H1 (cell line): ENCODE data around the gene ALK. TPM values are rescaled to one million over a fixed set of nuclear protein-coding genes. Genes with fewer than 3 reads are reported as not detected.

Experiments
- ATF3 ChIP-seq: IDR thresholded peaks from 2 replicates; pipeline ENCODE4 v1.6.1; 2011; ENCODE audit warnings: low read depth, mild to moderate bottlenecking, low read length; ENCODE audit not compliant: insufficient read depth
- BACH1 ChIP-seq: IDR thresholded peaks from 2 replicates; pipeline ENCODE4 v1.6.1; 2012; ENCODE audit warnings: low read length, improper control_type of control experiment
- CHD7 ChIP-seq: fragments of 300-600 bp; sonication (generic); IDR thresholded peaks from 2 replicates; pipeline ENCODE4 v1.7.1; 2012; ENCODE audit warnings: low read length, moderate library complexity, mild to moderate bottlenecking, inconsistent platforms; ENCODE audit not compliant: insufficient replicate concordance
- JUN ChIP-seq: IDR thresholded peaks from 2 replicates; pipeline ENCODE4 v1.6.1; 2011; ENCODE audit warnings: low read depth, mild to moderate bottlenecking, improper control_type of control experiment, low read length
- SP4 ChIP-seq: IDR thresholded peaks from 2 replicates; pipeline ENCODE4 v1.6.1; 2012; ENCODE audit warnings: low read length, inconsistent platforms
- polyA plus RNA-seq, 7 experiments: library from polyadenylated mRNA; depleted of rRNA in 3 of 7; stranded (reverse) in 5 of 7; unstranded in 2 of 7; fragments of >200 nt in 5 of 7; fragments of 200-250 nt in 2 of 7; gene quantifications; 1 replicate in 5 of 7; 2 replicates in 1 of 7; 4 replicates in 1 of 7; pipeline versions ENCODE4 v1.2.1 to v1.2.3, GENCODE V29; 2011 to 2013; ENCODE audit warnings: missing spikeins in 2 of 7, mixed read lengths in 2 of 7
- total RNA-seq: library from RNA; stranded (reverse); fragmentation: NEBNext Ultra II Directional; extraction: Animal tissue kit (Norgen Biotek cat#: 25700); gene quantifications from 2 replicates; pipeline ENCODE4 v1.2.1, GENCODE V29; 2021

Gene ALK
- total and polyA plus RNA-seq, 2 of the 8 experiments (the other 6 are each of a cell fraction or from before 2014, with no cell fraction given), result 0.02 to 0.09 TPM

- TF ChIP-seq CHD7 (no peak), ATF3 (no peak), JUN (no peak), BACH1 (no peak), SP4 (no peak)
- TF ChIP-seq, all 59 proteins: peak for 0
Measured at GRCh38 chr2:29517413-29517812, 404.0 kb downstream of the ALK start (continued).
